ENCODE data around the gene SETBP1.

- TF ChIP-seq USF1 (CRISPR knock-in tag; IDR thresholded peaks at IDR 0.05), result no peak
- no peak for TF ChIP-seq KLF16 (IDR thresholded peaks at IDR 0.05)
- no peak for TF ChIP-seq FOXP1 (CRISPR knock-in tag; IDR thresholded peaks at IDR 0.05)
Observed at GRCh38 chr18:45046228-45046627, 365.5 kb downstream of the SETBP1 start.
